Breast epithelium (tissue), 3 donors: ENCODE data around the gene ACAT2.
"Not testable (repeated sequence)": the region's sequence is repeated elsewhere in the genome, so short reads cannot be mapped to it uniquely, and the experiment has no call there.

Source experiments
- POLR2A ChIP-seq: fragments of 450-650 bp; IDR thresholded peaks from one replicate; pipeline ENCODE4 v1.6.1; 2016; ENCODE audit warnings: antibody characterized with exemption, mild to moderate bottlenecking, moderate library complexity
- POLR2AphosphoS5 ChIP-seq, 3 donors: sonication (generic); formaldehyde crosslinking; IDR thresholded peaks; one replicate each; pipeline ENCODE4 v1.6.1; 2017; ENCODE audit warnings: antibody characterized with exemption in 3 of 3
- TF ChIP-seq, protein P1 (sequence below), 3 donors: fragments of 450-650 bp; IDR thresholded peaks; one replicate each; pipeline ENCODE4 v1.5.1; 2016 to 2017; ENCODE audit warnings: antibody characterized with exemption in 3 of 3, mild to moderate bottlenecking in 3 of 3, moderate library complexity in 3 of 3

DNA sequence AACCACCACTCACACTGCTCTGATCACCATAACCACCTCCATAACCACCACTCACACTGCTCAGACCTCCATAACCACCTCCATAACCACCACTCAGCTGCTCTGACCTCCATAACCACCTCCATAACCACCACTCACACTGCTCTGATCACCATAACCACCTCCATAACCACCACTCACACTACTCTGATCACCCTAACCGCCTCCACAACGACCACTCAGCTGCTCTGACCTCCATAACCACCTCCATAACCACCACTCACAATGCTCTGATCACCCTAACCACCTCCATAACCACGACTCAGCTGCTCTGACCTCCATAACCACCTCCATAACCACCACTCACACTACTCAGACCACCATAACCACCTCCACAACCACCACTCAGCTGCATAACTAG is 49.5 kb upstream of the ACAT2 start:
- not testable (repeated sequence) for TF ChIP-seq POLR2A; POLR2AphosphoS5 (IDR thresholded peaks at IDR 0.05)
- TF ChIP-seq, protein P1, sequence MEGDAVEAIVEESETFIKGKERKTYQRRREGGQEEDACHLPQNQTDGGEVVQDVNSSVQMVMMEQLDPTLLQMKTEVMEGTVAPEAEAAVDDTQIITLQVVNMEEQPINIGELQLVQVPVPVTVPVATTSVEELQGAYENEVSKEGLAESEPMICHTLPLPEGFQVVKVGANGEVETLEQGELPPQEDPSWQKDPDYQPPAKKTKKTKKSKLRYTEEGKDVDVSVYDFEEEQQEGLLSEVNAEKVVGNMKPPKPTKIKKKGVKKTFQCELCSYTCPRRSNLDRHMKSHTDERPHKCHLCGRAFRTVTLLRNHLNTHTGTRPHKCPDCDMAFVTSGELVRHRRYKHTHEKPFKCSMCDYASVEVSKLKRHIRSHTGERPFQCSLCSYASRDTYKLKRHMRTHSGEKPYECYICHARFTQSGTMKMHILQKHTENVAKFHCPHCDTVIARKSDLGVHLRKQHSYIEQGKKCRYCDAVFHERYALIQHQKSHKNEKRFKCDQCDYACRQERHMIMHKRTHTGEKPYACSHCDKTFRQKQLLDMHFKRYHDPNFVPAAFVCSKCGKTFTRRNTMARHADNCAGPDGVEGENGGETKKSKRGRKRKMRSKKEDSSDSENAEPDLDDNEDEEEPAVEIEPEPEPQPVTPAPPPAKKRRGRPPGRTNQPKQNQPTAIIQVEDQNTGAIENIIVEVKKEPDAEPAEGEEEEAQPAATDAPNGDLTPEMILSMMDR (IDR thresholded peaks at IDR 0.05): not testable (repeated sequence)
